Measurements from ENCODE around the gene MAP4K3.
A peak's percentile ranks its signal among the peaks of the same experiment; 100 is the strongest.
"Not testable (repeated sequence)": the region's sequence is repeated elsewhere in the genome, so short reads cannot be mapped to it uniquely, and the experiment has no call there.

MAP4K3 gene

GRCh38 chr2:39260087-39260486, 177.0 kb downstream of the MAP4K3 start:
- intact Hi-C loops (cut with DNase I), result no loop called here
- DNase-seq, result no peak

- intact Hi-C loops (cut with DNase I), result no loop called here
Observed at GRCh38 chr2:39256040-39256439, 181.0 kb downstream of the MAP4K3 start.

GRCh38 chr2:39252888-39253518, 184.1 kb downstream of the MAP4K3 start:
- intact Hi-C loops (cut with DNase I), result no loop called here
- no peak for DNase-seq

More at GRCh38 chr2:39256040-39256439, 181.0 kb downstream of the MAP4K3 start:
- no peak for DNase-seq

- DNase-seq, result no peak
- intact Hi-C loops (cut with DNase I), result no loop called here
Observed at GRCh38 chr2:39247512-39248043, 189.5 kb downstream of the MAP4K3 start.

- no peak for DNase-seq
Observed at GRCh38 chr2:39246382-39246980, 190.6 kb downstream of the MAP4K3 start.

GRCh38 chr2:39244963-39245625, 192.0 kb downstream of the MAP4K3 start:
- DNase-seq; intact Hi-C loops (cut with DNase I): not testable (repeated sequence)

More at GRCh38 chr2:39246382-39246980, 190.6 kb downstream of the MAP4K3 start:
- intact Hi-C loops (cut with DNase I), result no loop called here

- intact Hi-C loops (cut with DNase I); DNase-seq: not testable (repeated sequence)
Observed at GRCh38 chr2:39244241-39244862, 192.7 kb downstream of the MAP4K3 start.

- DNase-seq, result peak in 5 of 10 donors; percentile 13 to 90 (median 76)
- intact Hi-C loops (cut with DNase I), result no loop called here
Observed at GRCh38 chr2:39243469-39244123, 193.5 kb downstream of the MAP4K3 start, which contains the start of gene CDKL4. Gene CDKL4, minus strand, starts transcription at chr2:39243970.

GRCh38 chr2:39241588-39241987, 195.5 kb downstream of the MAP4K3 start:
- intact Hi-C loops (cut with DNase I), result no loop called here
- no peak for DNase-seq

GRCh38 chr2:39240758-39241157, 196.3 kb downstream of the MAP4K3 start:
- intact Hi-C loops (cut with DNase I), result no loop called here
- no peak for DNase-seq

GRCh38 chr2:39234754-39235153, 202.3 kb downstream of the MAP4K3 start:
- no peak for DNase-seq
- intact Hi-C loops (cut with DNase I), result no loop called here

GRCh38 chr2:39232141-39232540, 204.9 kb downstream of the MAP4K3 start:
- no peak for DNase-seq
- intact Hi-C loops (cut with DNase I), result no loop called here

GRCh38 chr2:39228413-39229209, 208.5 kb downstream of the MAP4K3 start:
- DNase-seq, result peak in 3 of 10 donors; percentile 12 to 84 (median 18)
- intact Hi-C loops (cut with DNase I), result loop anchor here (1.0 to 10.0 kb wide), 3 partner anchors 108 to 284 kb away; partner anchors contain the start of gene SOS1

GRCh38 chr2:39227628-39228412, 209.3 kb downstream of the MAP4K3 start:
- intact Hi-C loops (cut with DNase I), result loop anchor here (1.0 to 10.0 kb wide), 3 partner anchors 107 to 283 kb away; partner anchors contain the start of gene SOS1

GRCh38 chr2:39225567-39225966, 211.5 kb downstream of the MAP4K3 start:
- DNase-seq, result no peak
- intact Hi-C loops (cut with DNase I), result loop anchor here (10.0 kb wide), 1 partner anchor 281 kb away; no protein-coding TSS in a partner anchor

More at GRCh38 chr2:39227628-39228412, 209.3 kb downstream of the MAP4K3 start:
- DNase-seq, result peak; percentile 69 to 97 (median 83)

GRCh38 chr2:39223909-39224308, 213.2 kb downstream of the MAP4K3 start:
- no peak for DNase-seq
- intact Hi-C loops (cut with DNase I), result loop anchor here (10.0 kb wide), 1 partner anchor 279 kb away; no protein-coding TSS in a partner anchor

- intact Hi-C loops (cut with DNase I), result loop anchor here (10.0 kb wide), 1 partner anchor 277 kb away; no protein-coding TSS in a partner anchor
- no peak for DNase-seq
Observed at GRCh38 chr2:39221459-39221858, 215.6 kb downstream of the MAP4K3 start.

GRCh38 chr2:39220136-39220535, 216.9 kb downstream of the MAP4K3 start:
- intact Hi-C loops (cut with DNase I), result loop anchor here (10.0 kb wide), 1 partner anchor 275 kb away; no protein-coding TSS in a partner anchor
- no peak for DNase-seq
